Adipocyte (in vitro differentiated cells): ENCODE results near the gene OSBPL5.

ENCODE experiments used
- DNase-seq: peaks from one replicate; pipeline ENCODE4 v3.0.0-alpha.2; 2015; ENCODE audit warnings: low read depth
- H3K27me3 ChIP-seq: replicated peaks from 2 replicates; pipeline ENCODE4 v1.7.0; 2013; ENCODE audit warnings: mild to moderate bottlenecking, low read length, moderate library complexity; ENCODE audit not compliant: control insufficient read depth, insufficient read depth
- H3K36me3 ChIP-seq: 2 replicates; pipeline ENCODE4 v1.7.0; 2013; ENCODE audit warnings: low read length, mild to moderate bottlenecking, moderate library complexity; ENCODE audit not compliant: control insufficient read depth, insufficient read depth, severe bottlenecking
- H3K4me1 ChIP-seq: 2 replicates; pipeline ENCODE4 v1.7.0; 2013; ENCODE audit warnings: mild to moderate bottlenecking, low read length, moderate library complexity; ENCODE audit not compliant: control insufficient read depth, insufficient read depth
- H3K4me3 ChIP-seq: 2 replicates; pipeline ENCODE4 v1.7.0; 2013; ENCODE audit warnings: mild to moderate bottlenecking, low read length, moderate library complexity
- H3K9ac ChIP-seq: 2 replicates; pipeline ENCODE4 v1.7.0; 2013; ENCODE audit warnings: mild to moderate bottlenecking, low read length, moderate library complexity
- H3K9me3 ChIP-seq: 2 replicates; pipeline ENCODE4 v1.7.0; 2013; ENCODE audit warnings: mild to moderate bottlenecking, low read length, moderate library complexity; ENCODE audit not compliant: control insufficient read depth

Gene OSBPL5

DNA sequence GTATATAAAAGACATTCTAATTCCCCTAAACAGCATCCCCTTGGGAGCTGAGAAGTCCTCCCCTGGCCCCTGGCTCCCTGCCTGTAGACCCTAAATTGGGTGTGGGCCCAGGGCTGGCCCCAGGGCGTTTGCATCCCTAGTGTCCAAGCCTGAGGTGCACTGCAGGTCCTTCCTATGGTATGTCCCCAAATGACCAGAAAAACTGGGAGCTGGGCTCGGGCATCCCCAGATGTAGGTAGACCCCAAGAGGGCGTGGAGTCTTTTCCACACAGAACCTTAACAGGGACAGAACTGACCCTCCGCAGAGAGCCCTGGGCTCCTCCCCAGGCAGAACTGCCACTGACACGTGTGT, 782 bp upstream of the OSBPL5 start:
- Histone ChIP-seq H3K4me1 (peaks cover 41% of the 10 kb centered on the region), H3K36me3 (no peaks in the 10 kb centered on the region), H3K4me3 (no peak overlapping the region), H3K9ac (peak overlapping the region; percentile 80), H3K27me3 (no peaks in the 10 kb centered on the region), H3K9me3 (no peaks in the 10 kb centered on the region)
- no peak for DNase-seq

DNA sequence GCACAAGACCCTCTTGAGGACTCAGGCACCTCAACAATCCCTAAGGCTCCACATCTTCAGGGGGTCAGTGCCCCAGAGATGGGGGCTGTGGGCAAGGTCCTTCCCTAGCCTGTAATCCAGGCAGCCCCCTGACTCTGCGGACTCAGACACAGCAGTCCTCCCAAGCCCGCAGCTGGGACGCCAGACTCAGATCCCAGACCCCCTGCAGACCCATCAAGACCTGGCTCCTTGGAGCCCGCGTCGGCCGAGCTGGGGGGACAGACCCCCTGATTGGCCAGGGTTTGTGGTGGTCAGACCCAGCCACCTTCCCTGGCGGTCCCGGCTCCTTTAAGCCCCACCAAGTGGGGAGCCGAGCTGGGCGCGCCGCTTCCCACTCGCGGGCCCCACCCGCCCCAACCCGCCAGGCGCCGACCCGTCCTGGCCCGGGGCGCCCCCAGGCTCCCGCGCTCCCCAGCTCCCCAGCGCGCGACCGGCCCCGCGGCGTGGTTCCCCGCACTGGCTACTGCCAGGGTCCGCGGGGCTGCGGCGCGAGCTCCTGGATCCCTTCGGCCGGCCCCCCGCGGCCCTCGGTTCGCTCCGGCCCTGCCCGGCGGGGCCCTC, 458 bp downstream of the OSBPL5 start:
- Histone ChIP-seq H3K27me3 (no peaks in the 10 kb centered on the region), H3K4me1 (peaks cover 45% of the 10 kb centered on the region), H3K36me3 (no peaks in the 10 kb centered on the region), H3K9ac (peak overlapping the region; percentile 91), H3K4me3 (peak overlapping the region; percentile 94), H3K9me3 (no peaks in the 10 kb centered on the region)
- no peak for DNase-seq

DNA sequence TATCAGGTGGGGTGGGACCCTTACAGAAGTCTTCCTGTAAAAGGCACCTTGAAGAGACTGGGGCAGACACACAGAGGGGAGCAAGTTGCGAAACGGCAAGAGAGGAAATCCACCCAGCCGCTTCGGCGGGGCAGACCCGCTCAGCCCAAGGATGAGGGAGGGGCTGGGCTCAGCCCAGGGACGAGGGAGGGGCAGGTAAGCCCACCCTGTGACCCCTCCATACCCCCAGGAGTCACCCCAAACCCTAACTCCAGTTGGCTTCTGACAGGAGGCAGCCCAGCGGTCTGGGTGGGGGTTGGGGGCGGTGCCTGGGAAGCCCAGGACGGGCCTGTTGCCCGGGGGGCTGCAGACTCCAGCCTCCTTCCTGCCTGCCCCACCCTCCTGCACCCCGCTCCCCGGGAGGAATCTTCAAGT, 965 bp downstream of the OSBPL5 start:
- peak overlapping the region; percentile 94 for H3K4me3 ChIP-seq
- DNase-seq = peak; percentile 66
- no peaks in the 10 kb centered on the region for H3K27me3 ChIP-seq
- peaks cover 45% of the 10 kb centered on the region for H3K4me1 ChIP-seq
- no peaks in the 10 kb centered on the region for H3K9me3 ChIP-seq
- H3K36me3 ChIP-seq = no peaks in the 10 kb centered on the region
- peak overlapping the region; percentile 91 for H3K9ac ChIP-seq

DNA sequence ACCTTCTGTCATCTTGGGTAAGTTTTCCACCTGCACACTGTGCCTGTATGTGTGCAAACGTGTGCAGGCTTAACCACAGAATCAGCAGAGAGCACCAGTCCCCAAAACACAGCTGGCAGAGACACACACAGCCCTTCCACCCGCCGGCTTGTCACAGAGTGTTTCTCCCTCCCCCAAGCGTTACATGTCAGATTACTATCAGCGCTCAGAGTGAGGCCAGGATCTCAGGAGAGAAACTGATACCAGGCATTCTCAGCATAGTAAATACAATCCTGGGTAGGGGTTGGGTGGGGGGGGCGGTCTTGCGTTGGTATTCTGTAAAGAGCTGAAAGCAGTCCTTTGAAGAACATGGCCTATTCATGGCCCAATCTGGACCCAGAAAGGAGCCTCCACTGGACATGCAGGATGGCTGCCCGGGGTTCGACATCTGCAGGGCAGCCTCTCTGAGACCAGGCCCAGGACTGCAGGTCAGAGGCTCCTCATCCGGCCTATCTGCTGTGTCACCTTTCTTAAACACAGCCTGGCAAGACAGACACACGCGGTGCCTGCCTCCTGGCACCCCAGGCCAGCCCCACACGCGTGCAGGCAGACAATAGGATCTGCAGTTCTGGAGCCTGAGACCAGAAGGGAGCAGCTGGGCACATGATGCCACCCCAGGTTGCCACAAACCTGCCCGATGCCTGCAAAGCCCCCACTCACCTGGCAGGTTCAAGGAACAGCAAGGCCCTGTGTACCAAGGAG, 1.7 kb downstream of the OSBPL5 start:
- no peaks in the 10 kb centered on the region for H3K9me3 ChIP-seq
- H3K4me3 ChIP-seq = peak overlapping the region; percentile 94
- peak overlapping the region; percentile 91 for H3K9ac ChIP-seq
- peaks cover 45% of the 10 kb centered on the region for H3K4me1 ChIP-seq
- DNase-seq = peak; percentile 40
- H3K27me3 ChIP-seq = no peaks in the 10 kb centered on the region
- H3K36me3 ChIP-seq = no peaks in the 10 kb centered on the region

- no peaks in the 10 kb centered on the region for H3K36me3 ChIP-seq
- peaks cover 45% of the 10 kb centered on the region for H3K4me1 ChIP-seq
- H3K4me3 ChIP-seq = peak overlapping the region; percentile 52
- H3K9me3 ChIP-seq = no peaks in the 10 kb centered on the region
- no peaks in the 10 kb centered on the region for H3K27me3 ChIP-seq
- no peak for DNase-seq
- peak overlapping the region; percentile 17 for H3K9ac ChIP-seq
Observed at GRCh38 chr11:3162410-3163240, 2.5 kb downstream of the OSBPL5 start.

GRCh38 chr11:3161720-3162409, 3.2 kb downstream of the OSBPL5 start:
- Histone ChIP-seq H3K27me3 (no peaks in the 10 kb centered on the region), H3K36me3 (no peaks in the 10 kb centered on the region), H3K9me3 (no peaks in the 10 kb centered on the region), H3K4me3 (no peak overlapping the region), H3K4me1 (peaks cover 45% of the 10 kb centered on the region), H3K9ac (no peak overlapping the region)
- DNase-seq = no peak

GRCh38 chr11:3161309-3161708, 3.8 kb downstream of the OSBPL5 start:
- no peaks in the 10 kb centered on the region for H3K36me3 ChIP-seq
- no peaks in the 10 kb centered on the region for H3K9me3 ChIP-seq
- H3K4me1 ChIP-seq = peaks cover 47% of the 10 kb centered on the region
- H3K4me3 ChIP-seq = peak overlapping the region; percentile 70
- no peaks in the 10 kb centered on the region for H3K27me3 ChIP-seq
- DNase-seq = peak; percentile 27
- H3K9ac ChIP-seq = no peak overlapping the region

DNA sequence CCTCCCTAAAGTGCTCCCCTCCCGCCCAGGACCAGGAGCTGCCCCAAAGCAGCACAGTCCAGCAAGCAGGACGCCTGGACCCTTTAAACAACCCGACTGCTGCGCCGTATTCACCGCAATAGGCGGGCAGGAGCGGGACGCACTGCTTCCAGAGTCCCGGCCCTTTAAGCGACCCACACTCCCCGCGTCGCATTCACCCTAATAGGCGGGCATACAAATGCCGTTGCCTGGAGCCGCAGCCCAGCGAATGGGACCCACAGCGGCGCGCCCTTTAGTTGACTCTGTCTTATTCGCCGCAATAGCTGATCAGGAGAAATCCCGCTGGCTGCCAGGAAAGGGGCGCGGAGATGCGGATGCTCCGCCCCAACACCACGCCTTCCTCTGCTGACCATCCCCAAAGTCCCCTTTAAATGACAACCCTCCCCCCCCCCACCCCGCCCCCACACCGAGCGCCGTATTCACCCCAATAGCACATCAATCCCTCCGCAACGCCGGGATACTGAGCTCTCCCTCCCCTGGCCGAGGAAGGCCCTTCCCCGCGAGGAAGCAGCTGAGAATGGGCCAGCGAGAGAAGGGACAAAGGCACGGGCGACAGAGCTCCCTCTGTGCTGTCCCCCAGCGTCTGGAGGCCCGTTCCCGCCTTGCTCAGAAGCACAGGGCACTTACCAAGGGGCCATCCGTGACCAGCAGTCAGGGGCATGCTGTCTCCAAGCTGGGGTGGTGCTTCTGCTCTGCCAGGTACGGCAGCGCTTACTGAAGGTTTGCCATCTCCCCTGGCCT, 4.7 kb downstream of the OSBPL5 start:
- peak overlapping the region; percentile 84 for H3K4me3 ChIP-seq
- H3K4me1 ChIP-seq = peaks cover 52% of the 10 kb centered on the region
- no peaks in the 10 kb centered on the region for H3K36me3 ChIP-seq
- DNase-seq = peak; percentile 97
- H3K9me3 ChIP-seq = no peaks in the 10 kb centered on the region
- H3K9ac ChIP-seq = peak overlapping the region; percentile 81
- no peaks in the 10 kb centered on the region for H3K27me3 ChIP-seq

GRCh38 chr11:3159296-3160190, 5.6 kb downstream of the OSBPL5 start:
- H3K4me3 ChIP-seq = peak overlapping the region; percentile 84
- no peaks in the 10 kb centered on the region for H3K27me3 ChIP-seq
- H3K36me3 ChIP-seq = no peaks in the 10 kb centered on the region
- DNase-seq = no peak
- H3K4me1 ChIP-seq = peaks cover 59% of the 10 kb centered on the region
- no peaks in the 10 kb centered on the region for H3K9me3 ChIP-seq
- peak overlapping the region; percentile 81 for H3K9ac ChIP-seq

DNA sequence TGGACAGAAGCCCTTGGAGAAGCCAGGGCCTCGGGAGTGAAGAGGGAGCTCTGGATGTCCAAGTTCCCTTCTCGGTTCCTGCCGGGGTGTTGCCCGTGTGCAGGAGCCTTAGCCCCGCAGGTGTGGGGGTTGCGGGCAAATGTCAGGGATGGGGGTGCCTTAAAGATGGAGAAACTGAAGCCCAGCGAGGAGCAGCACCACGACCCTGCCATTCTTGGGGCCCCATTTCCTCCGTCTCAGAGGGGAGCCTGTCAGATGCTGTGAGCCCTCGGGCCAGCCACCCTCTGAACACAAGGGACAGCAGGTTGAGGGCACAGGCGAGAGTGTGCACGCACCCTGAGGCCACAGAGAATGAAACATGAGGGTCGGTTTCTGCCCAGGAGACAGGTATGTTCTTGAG, 6.3 kb downstream of the OSBPL5 start:
- Histone ChIP-seq H3K27me3 (no peaks in the 10 kb centered on the region), H3K4me1 (peaks cover 64% of the 10 kb centered on the region), H3K36me3 (no peaks in the 10 kb centered on the region), H3K9me3 (no peaks in the 10 kb centered on the region), H3K9ac (peak overlapping the region; percentile 81), H3K4me3 (no peak overlapping the region)
- no peak for DNase-seq
